ENCODE results near the gene FMNL1. TPM values are rescaled to one million over a fixed set of nuclear protein-coding genes. Genes with fewer than 3 reads are reported as not detected.
A peak's percentile ranks its signal among the peaks of the same experiment; 100 is the strongest.

Gene FMNL1
- total RNA-seq, 1 donor from 2014 or later = 351 TPM

GRCh38 chr17:45244725-45245656 lies 23.3 kb downstream of the FMNL1 start:
- H3K4me3 Mint-ChIP-seq = no peak overlapping the region
- intact Hi-C loops (cut with micrococcal nuclease) = loop anchor here (5.0 kb wide), 3 partner anchors 33 to 183 kb away; partner anchors contain the start of genes HEXIM2 and NMT1
- no peak for TF ChIP-seq CTCF (IDR thresholded peaks at IDR 0.05)
- H3K36me3 Mint-ChIP-seq (ENCODE audit: low read depth) = peaks cover 73% of the 10 kb centered on the region
- ATAC-seq (ENCODE audit: low read depth) (no peak), DNase-seq (no peak)
- ChIA-PET POLR2A (interaction anchor here (0.9 to 4.5 kb wide), 4 partner anchors 15 to 96 kb away, joined by 3 to 60 read pairs (median 4); partner anchors contain the start of genes FMNL1 and HEXIM1), CTCF (interaction anchor here (1.6 kb wide), 1 partner anchor 26 kb away, joined by 5 read pairs; no protein-coding TSS in a partner anchor)
- H3K9me3 Mint-ChIP-seq = no peaks in the 10 kb centered on the region
- no peak overlapping the region for H3K27ac Mint-ChIP-seq
- H3K4me1 Mint-ChIP-seq = peaks cover 33% of the 10 kb centered on the region
- no peaks in the 10 kb centered on the region for H3K27me3 Mint-ChIP-seq

- no peak for TF ChIP-seq CTCF (IDR thresholded peaks at IDR 0.05)
- intact Hi-C loops (cut with micrococcal nuclease) = loop anchor here (5.0 kb wide), 3 partner anchors 34 to 184 kb away; partner anchors contain the start of genes HEXIM2 and NMT1
- ATAC-seq (ENCODE audit: low read depth) (no peak), DNase-seq (no peak)
- Mint-ChIP-seq H3K27ac (peak overlapping the region; percentile 62), H3K9me3 (no peaks in the 10 kb centered on the region), H3K36me3 (ENCODE audit: low read depth) (peaks cover 64% of the 10 kb centered on the region), H3K4me3 (peak overlapping the region; percentile 56), H3K27me3 (no peaks in the 10 kb centered on the region), H3K4me1 (peaks cover 34% of the 10 kb centered on the region)
- POLR2A ChIA-PET = interaction anchor here (0.6 to 4.5 kb wide), 6 partner anchors 18 to 1063 kb away, joined by 3 to 60 read pairs (median 23); partner anchors contain the start of genes FMNL1 and HEXIM1
- CTCF ChIA-PET = interaction anchor here (1.1 to 1.6 kb wide), 3 partner anchors 11 to 27 kb away, joined by 3 to 5 read pairs (median 3); no protein-coding TSS in a partner anchor
Measured at GRCh38 chr17:45246338-45246737, 24.7 kb downstream of the FMNL1 start.

- peak overlapping the region; percentile 92 for H3K27ac Mint-ChIP-seq
- peak overlapping the region; percentile 90 for H3K4me3 Mint-ChIP-seq
- no peaks in the 10 kb centered on the region for H3K27me3 Mint-ChIP-seq
- H3K36me3 Mint-ChIP-seq (ENCODE audit: low read depth) = peaks cover 64% of the 10 kb centered on the region
- ChIA-PET CTCF (interaction anchor here (0.8 to 1.9 kb wide), 6 partner anchors 12 to 112 kb away, joined by 3 to 13 read pairs (median 4); partner anchors contain the start of genes ACBD4 and FMNL1), POLR2A (interaction anchor here (0.5 to 4.5 kb wide), 11 partner anchors 12 to 1063 kb away, joined by 3 to 60 read pairs (median 4); partner anchors contain the start of genes FMNL1, HEXIM1 and MAP3K14)
- TF ChIP-seq CTCF (IDR thresholded peaks at IDR 0.05) = no peak
- peaks cover 34% of the 10 kb centered on the region for H3K4me1 Mint-ChIP-seq
- DNase-seq (no peak), ATAC-seq (ENCODE audit: low read depth) (no peak)
- no peaks in the 10 kb centered on the region for H3K9me3 Mint-ChIP-seq
- intact Hi-C loops (cut with micrococcal nuclease) = loop anchor here (1.0 to 5.0 kb wide), 8 partner anchors 12 to 185 kb away; partner anchors contain the start of genes HEXIM2, NMT1 and SPATA32
Measured at GRCh38 chr17:45246861-45247428, 25.3 kb downstream of the FMNL1 start.

- DNase-seq (peak; percentile 87), ATAC-seq (ENCODE audit: low read depth) (peak; percentile 92)
- Mint-ChIP-seq H3K4me1 (peaks cover 34% of the 10 kb centered on the region), H3K27me3 (no peaks in the 10 kb centered on the region), H3K36me3 (ENCODE audit: low read depth) (peaks cover 58% of the 10 kb centered on the region), H3K9me3 (no peaks in the 10 kb centered on the region), H3K27ac (peak overlapping the region; percentile 92), H3K4me3 (peak overlapping the region; percentile 90)
- CTCF ChIA-PET = interaction anchor here (0.8 to 1.9 kb wide), 10 partner anchors 12 to 112 kb away, joined by 3 to 13 read pairs (median 4); partner anchors contain the start of genes ACBD4 and FMNL1
- TF ChIP-seq CTCF (IDR thresholded peaks at IDR 0.05) = no peak
- POLR2A ChIA-PET = interaction anchor here (0.8 to 4.5 kb wide), 20 partner anchors 9 to 137 kb away, joined by 3 to 60 read pairs (median 5); partner anchors contain the start of genes ACBD4, FMNL1, HEXIM1 and HEXIM2
- intact Hi-C loops (cut with micrococcal nuclease) = loop anchor here (1.0 to 5.0 kb wide), 8 partner anchors 12 to 185 kb away; partner anchors contain the start of genes HEXIM2, NMT1 and SPATA32
Measured at GRCh38 chr17:45247429-45248131, 25.9 kb downstream of the FMNL1 start.
